ENCODE results near the gene LHX5. TPM values are rescaled to one million over a fixed set of nuclear protein-coding genes. Genes with fewer than 3 reads are reported as not detected.

Gene LHX5
- polyA plus RNA-seq, 1 donor: not detected

GRCh38 chr12:113470871-113471618 lies 626 bp downstream of the LHX5 start:
- Histone ChIP-seq H3K9me3 (ENCODE audit: control insufficient read depth, low read depth, low read length) (peaks cover 11% of the 10 kb centered on the region), H3K36me3 (ENCODE audit: control insufficient read depth, insufficient read depth, low read length) (no peaks in the 10 kb centered on the region), H3K27me3 (ENCODE audit: control insufficient read depth, insufficient read depth, low read length) (peaks cover 100% of the 10 kb centered on the region), H3K4me1 (ENCODE audit: control insufficient read depth, insufficient read depth, low read length) (no peaks in the 10 kb centered on the region), H3K4me3 (ENCODE audit: low read length) (no peak overlapping the region), H3K27ac (ENCODE audit: low read length) (no peak overlapping the region)
- no CpG with 5 or more reads among the region's 53 CpGs for WGBS (ENCODE audit: insufficient coverage, low lambda C conversion rate)
- no peak for DNase-seq

GRCh38 chr12:113469949-113470743 lies 1.5 kb downstream of the LHX5 start:
- no peak for DNase-seq
- Histone ChIP-seq H3K4me3 (ENCODE audit: low read length) (no peak overlapping the region), H3K4me1 (ENCODE audit: control insufficient read depth, insufficient read depth, low read length) (no peaks in the 10 kb centered on the region), H3K27ac (ENCODE audit: low read length) (no peak overlapping the region), H3K9me3 (ENCODE audit: control insufficient read depth, low read depth, low read length) (peaks cover 11% of the 10 kb centered on the region), H3K36me3 (ENCODE audit: control insufficient read depth, insufficient read depth, low read length) (no peaks in the 10 kb centered on the region), H3K27me3 (ENCODE audit: control insufficient read depth, insufficient read depth, low read length) (peaks cover 100% of the 10 kb centered on the region)
- WGBS (ENCODE audit: insufficient coverage, low lambda C conversion rate): no CpG with 5 or more reads among the region's 19 CpGs

GRCh38 chr12:113469224-113469948 lies 2.3 kb downstream of the LHX5 start:
- no peak for DNase-seq
- Histone ChIP-seq H3K27me3 (ENCODE audit: control insufficient read depth, insufficient read depth, low read length) (peaks cover 100% of the 10 kb centered on the region), H3K9me3 (ENCODE audit: control insufficient read depth, low read depth, low read length) (peaks cover 11% of the 10 kb centered on the region), H3K4me3 (ENCODE audit: low read length) (no peak overlapping the region), H3K36me3 (ENCODE audit: control insufficient read depth, insufficient read depth, low read length) (no peaks in the 10 kb centered on the region), H3K4me1 (ENCODE audit: control insufficient read depth, insufficient read depth, low read length) (no peaks in the 10 kb centered on the region), H3K27ac (ENCODE audit: low read length) (no peak overlapping the region)
- no CpG with 5 or more reads among the region's 17 CpGs for WGBS (ENCODE audit: insufficient coverage, low lambda C conversion rate)

- Histone ChIP-seq H3K9me3 (ENCODE audit: control insufficient read depth, low read depth, low read length) (peaks cover 11% of the 10 kb centered on the region), H3K4me3 (ENCODE audit: low read length) (no peak overlapping the region), H3K4me1 (ENCODE audit: control insufficient read depth, insufficient read depth, low read length) (no peaks in the 10 kb centered on the region), H3K36me3 (ENCODE audit: control insufficient read depth, insufficient read depth, low read length) (no peaks in the 10 kb centered on the region), H3K27me3 (ENCODE audit: control insufficient read depth, insufficient read depth, low read length) (peaks cover 100% of the 10 kb centered on the region), H3K27ac (ENCODE audit: low read length) (no peak overlapping the region)
- DNase-seq: no peak
- WGBS (ENCODE audit: insufficient coverage, low lambda C conversion rate): no CpG with 5 or more reads among the region's 38 CpGs
Measured at GRCh38 chr12:113468365-113469223, 3.1 kb downstream of the LHX5 start.

GRCh38 chr12:113467502-113468364 lies 3.9 kb downstream of the LHX5 start:
- WGBS (ENCODE audit: insufficient coverage, low lambda C conversion rate): no CpG with 5 or more reads among the region's 78 CpGs

GRCh38 chr12:113467142-113467501 lies 4.5 kb downstream of the LHX5 start:
- H3K4me1 ChIP-seq (ENCODE audit: control insufficient read depth, insufficient read depth, low read length): no peaks in the 10 kb centered on the region
- DNase-seq: peak in 1 of 2 donors; percentile 16
- no peaks in the 10 kb centered on the region for H3K36me3 ChIP-seq (ENCODE audit: control insufficient read depth, insufficient read depth, low read length)
- no peak overlapping the region for H3K4me3 ChIP-seq (ENCODE audit: low read length)
- H3K9me3 ChIP-seq (ENCODE audit: control insufficient read depth, low read depth, low read length): peaks cover 11% of the 10 kb centered on the region
- peaks cover 100% of the 10 kb centered on the region for H3K27me3 ChIP-seq (ENCODE audit: control insufficient read depth, insufficient read depth, low read length)
- no peak overlapping the region for H3K27ac ChIP-seq (ENCODE audit: low read length)
- no CpG with 5 or more reads among the region's 31 CpGs for WGBS (ENCODE audit: insufficient coverage, low lambda C conversion rate)

More at GRCh38 chr12:113467502-113468364, 3.9 kb downstream of the LHX5 start:
- H3K9me3 ChIP-seq (ENCODE audit: control insufficient read depth, low read depth, low read length): peaks cover 11% of the 10 kb centered on the region
- H3K4me3 ChIP-seq (ENCODE audit: low read length): no peak overlapping the region
- H3K36me3 ChIP-seq (ENCODE audit: control insufficient read depth, insufficient read depth, low read length): no peaks in the 10 kb centered on the region
- DNase-seq: peak in 1 of 2 donors; percentile 38
- no peaks in the 10 kb centered on the region for H3K4me1 ChIP-seq (ENCODE audit: control insufficient read depth, insufficient read depth, low read length)
- H3K27me3 ChIP-seq (ENCODE audit: control insufficient read depth, insufficient read depth, low read length): peaks cover 100% of the 10 kb centered on the region
- H3K27ac ChIP-seq (ENCODE audit: low read length): no peak overlapping the region

GRCh38 chr12:113466454-113467141 lies 5.1 kb downstream of the LHX5 start:
- Histone ChIP-seq H3K4me3 (ENCODE audit: low read length) (no peak overlapping the region), H3K27ac (ENCODE audit: low read length) (no peak overlapping the region), H3K36me3 (ENCODE audit: control insufficient read depth, insufficient read depth, low read length) (no peaks in the 10 kb centered on the region), H3K27me3 (ENCODE audit: control insufficient read depth, insufficient read depth, low read length) (peaks cover 98% of the 10 kb centered on the region), H3K9me3 (ENCODE audit: control insufficient read depth, low read depth, low read length) (peaks cover 11% of the 10 kb centered on the region), H3K4me1 (ENCODE audit: control insufficient read depth, insufficient read depth, low read length) (no peaks in the 10 kb centered on the region)
- DNase-seq: no peak
- no CpG with 5 or more reads among the region's 26 CpGs for WGBS (ENCODE audit: insufficient coverage, low lambda C conversion rate)

- no peak overlapping the region for H3K27ac ChIP-seq (ENCODE audit: low read length)
- H3K4me3 ChIP-seq (ENCODE audit: low read length): no peak overlapping the region
- WGBS (ENCODE audit: insufficient coverage, low lambda C conversion rate): 0% methylated on average over 2 of the region's 13 CpGs
- DNase-seq: no peak
- peaks cover 9% of the 10 kb centered on the region for H3K9me3 ChIP-seq (ENCODE audit: control insufficient read depth, low read depth, low read length)
- H3K27me3 ChIP-seq (ENCODE audit: control insufficient read depth, insufficient read depth, low read length): peaks cover 98% of the 10 kb centered on the region
- no peaks in the 10 kb centered on the region for H3K36me3 ChIP-seq (ENCODE audit: control insufficient read depth, insufficient read depth, low read length)
- no peaks in the 10 kb centered on the region for H3K4me1 ChIP-seq (ENCODE audit: control insufficient read depth, insufficient read depth, low read length)
Measured at GRCh38 chr12:113465808-113466453, 5.7 kb downstream of the LHX5 start.
